OCI-LY3 (cell line): Measurements from ENCODE around the gene NME3.
A peak's percentile ranks its signal among the peaks of the same experiment; 100 is the strongest.

ENCODE experiments used
- H2AFZ ChIP-seq: fragments of 200-600, 300-600 bp; shearing (Covaris generic); 2 replicates; pipeline ENCODE4 v1.6.0; 2014; ENCODE audit warnings: antibody characterized with exemption, low read depth, low read length
- H3K27ac ChIP-seq: fragments of 200-600, 300-600 bp; sonication (generic); 2 replicates; pipeline ENCODE4 v1.5.1; 2014; ENCODE audit warnings: mild to moderate bottlenecking, low read length, moderate library complexity, mixed read lengths
- H3K27me3 ChIP-seq: fragments of 200-600, 300-600 bp; sonication (generic); 2 replicates; pipeline ENCODE4 v1.6.1; 2014; ENCODE audit warnings: low read depth, low read length, mixed read lengths
- H3K36me3 ChIP-seq: fragments of 200-600, 300-600 bp; sonication (generic); replicated peaks from 2 replicates; pipeline ENCODE3; 2014; ENCODE audit warnings: low read depth, low read length, mixed read lengths
- H3K4me1 ChIP-seq: fragments of 300-600, 200-600 bp; sonication (generic); 2 replicates; pipeline ENCODE4 v1.6.1; 2014; ENCODE audit warnings: low read length, mixed read lengths
- H3K4me2 ChIP-seq: fragments of 200-600, 300-600 bp; sonication (generic); 2 replicates; pipeline ENCODE4 v1.6.1; 2014; ENCODE audit warnings: low read length, mixed read lengths
- H3K4me3 ChIP-seq: fragments of 300-600, 200-600 bp; sonication (generic); 2 replicates; pipeline ENCODE4 v1.5.1; 2014; ENCODE audit warnings: antibody characterized with exemption, mild to moderate bottlenecking, low read length, moderate library complexity
- H3K79me2 ChIP-seq: fragments of 300-600, 200-600 bp; shearing (Covaris generic); 2 replicates; pipeline ENCODE4 v1.6.1; 2014; ENCODE audit warnings: mild to moderate bottlenecking, low read length, mixed read lengths
- H3K9ac ChIP-seq: fragments of 300-600, 200-600 bp; shearing (Covaris generic); 2 replicates; pipeline ENCODE4 v1.6.0; 2014; ENCODE audit warnings: mild to moderate bottlenecking, low read length, moderate library complexity
- H3K9me3 ChIP-seq: fragments of 200-600, 300-600 bp; shearing (Covaris generic); 2 replicates; pipeline ENCODE4 v1.6.1; 2014; ENCODE audit warnings: low read length, mixed read lengths; ENCODE audit not compliant: insufficient read depth
- H4K20me1 ChIP-seq: fragments of 200-600, 300-600 bp; sonication (generic); 2 replicates; pipeline ENCODE4 v1.6.1; 2016; ENCODE audit warnings: low read length, mixed read lengths; ENCODE audit not compliant: insufficient read depth
- EZH2phosphoT487 ChIP-seq: fragments of 200-600 bp; shearing (Covaris generic); IDR thresholded peaks from 2 replicates; pipeline ENCODE4 v1.6.1; 2018; ENCODE audit warnings: antibody characterized with exemption, mixed run types, low read depth
- TF ChIP-seq, protein P1 (sequence below): fragments of 200-600, 300-600 bp; sonication (generic); IDR thresholded peaks from 2 replicates; pipeline ENCODE4 v1.5.1; 2014; ENCODE audit warnings: antibody characterized with exemption, low read length, low read depth

The NME3 gene

DNA sequence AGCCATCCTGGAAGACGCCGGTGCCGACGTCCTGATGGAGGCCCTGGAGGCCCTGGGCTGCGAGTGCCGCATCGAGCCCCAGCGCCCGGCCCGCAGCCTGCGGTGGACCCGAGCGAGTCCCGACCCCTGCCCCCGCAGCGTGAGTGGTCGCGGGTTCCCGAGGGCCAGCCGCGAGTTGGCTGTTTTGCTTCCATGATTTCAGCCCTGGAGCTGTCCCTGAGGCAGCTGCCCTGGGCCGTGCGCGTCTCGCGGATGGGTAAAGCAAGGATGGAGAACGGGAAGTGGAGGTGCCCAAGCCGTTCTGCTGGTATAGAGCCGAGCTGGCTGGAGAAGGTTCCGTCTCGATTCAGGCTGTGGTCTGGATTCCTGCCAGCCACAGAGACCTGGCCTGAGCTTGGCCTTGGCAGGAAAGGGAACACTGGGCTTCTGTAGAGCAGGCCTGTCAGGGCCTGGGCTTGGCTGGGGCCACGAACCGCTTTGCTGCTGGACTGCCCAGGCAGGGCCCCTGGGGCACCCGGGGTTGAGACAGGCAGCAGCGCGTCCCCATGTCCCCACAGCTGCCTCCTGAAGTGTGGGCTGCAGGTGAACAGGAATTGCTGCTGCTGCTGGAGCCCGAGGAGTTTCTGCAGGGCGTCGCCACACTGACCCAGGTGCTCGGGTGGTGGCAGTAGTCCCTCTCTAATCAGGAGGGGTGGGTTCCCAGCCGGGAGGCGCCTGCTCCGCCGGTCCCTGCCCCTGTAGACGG is 2.5 kb upstream of the NME3 start:
- Histone ChIP-seq H3K4me2 (peak overlapping the region; percentile 97), H3K9me3 (no peaks in the 10 kb centered on the region), H3K9ac (peak overlapping the region; percentile 97), H3K4me1 (peaks cover 12% of the 10 kb centered on the region), H3K4me3 (peak overlapping the region; percentile 99), H2AFZ (no peak overlapping the region), H4K20me1 (no peaks in the 10 kb centered on the region), H3K27me3 (no peaks in the 10 kb centered on the region), H3K79me2 (peaks cover 35% of the 10 kb centered on the region), H3K36me3 (peaks cover 7% of the 10 kb centered on the region), H3K27ac (peak overlapping the region; percentile 82)
- no peak for TF ChIP-seq EZH2phosphoT487
- TF ChIP-seq, protein P1, sequence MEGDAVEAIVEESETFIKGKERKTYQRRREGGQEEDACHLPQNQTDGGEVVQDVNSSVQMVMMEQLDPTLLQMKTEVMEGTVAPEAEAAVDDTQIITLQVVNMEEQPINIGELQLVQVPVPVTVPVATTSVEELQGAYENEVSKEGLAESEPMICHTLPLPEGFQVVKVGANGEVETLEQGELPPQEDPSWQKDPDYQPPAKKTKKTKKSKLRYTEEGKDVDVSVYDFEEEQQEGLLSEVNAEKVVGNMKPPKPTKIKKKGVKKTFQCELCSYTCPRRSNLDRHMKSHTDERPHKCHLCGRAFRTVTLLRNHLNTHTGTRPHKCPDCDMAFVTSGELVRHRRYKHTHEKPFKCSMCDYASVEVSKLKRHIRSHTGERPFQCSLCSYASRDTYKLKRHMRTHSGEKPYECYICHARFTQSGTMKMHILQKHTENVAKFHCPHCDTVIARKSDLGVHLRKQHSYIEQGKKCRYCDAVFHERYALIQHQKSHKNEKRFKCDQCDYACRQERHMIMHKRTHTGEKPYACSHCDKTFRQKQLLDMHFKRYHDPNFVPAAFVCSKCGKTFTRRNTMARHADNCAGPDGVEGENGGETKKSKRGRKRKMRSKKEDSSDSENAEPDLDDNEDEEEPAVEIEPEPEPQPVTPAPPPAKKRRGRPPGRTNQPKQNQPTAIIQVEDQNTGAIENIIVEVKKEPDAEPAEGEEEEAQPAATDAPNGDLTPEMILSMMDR, result no peak

DNA sequence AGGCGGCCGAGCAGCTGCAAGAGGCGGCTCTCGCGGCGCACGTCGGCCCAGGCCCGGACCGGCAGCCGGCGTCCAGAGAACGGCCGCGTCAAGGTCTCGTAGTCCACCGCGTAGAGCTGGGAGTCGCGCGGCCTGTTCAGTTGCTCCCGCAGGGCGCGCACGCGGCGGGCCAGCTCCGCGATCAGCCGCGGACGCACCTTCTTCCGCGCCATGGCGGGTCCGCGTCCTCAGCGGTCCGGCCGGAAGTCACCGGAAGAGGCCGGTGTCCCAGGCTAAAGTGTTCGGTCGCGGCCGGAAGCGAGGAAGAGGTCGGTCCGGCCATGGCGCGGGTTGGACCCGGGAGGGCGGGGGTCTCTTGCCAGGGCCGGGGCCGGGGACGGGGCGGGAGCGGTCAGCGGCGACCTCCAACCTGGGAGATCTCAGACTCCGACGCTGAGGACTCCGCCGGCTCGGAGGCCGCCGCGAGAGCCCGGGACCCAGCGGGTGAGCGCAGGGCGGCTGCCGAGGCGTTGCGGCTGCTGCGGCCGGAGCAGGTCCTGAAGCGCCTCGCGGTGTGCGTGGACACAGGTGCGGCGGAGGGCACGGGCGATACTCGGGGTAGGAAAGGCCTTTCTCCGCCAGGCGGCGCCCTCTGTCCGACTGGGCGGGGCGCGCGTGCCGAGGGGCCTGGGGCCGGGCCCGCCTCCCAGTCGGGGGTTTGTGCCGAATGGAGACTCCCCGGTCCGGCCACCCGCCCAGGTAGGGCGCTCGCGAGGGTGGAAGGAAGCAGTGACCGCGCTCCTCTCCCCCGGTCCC is 1.8 kb upstream of the NME3 start, which contains the start of gene MRPS34:
MRPS34 (minus strand) TSS at position 227 of the 795 bp plus-strand sequence; CDS start at position 212, 15 bp downstream.
- H3K79me2 ChIP-seq, result peaks cover 35% of the 10 kb centered on the region
- peaks cover 7% of the 10 kb centered on the region for H3K36me3 ChIP-seq
- H3K27me3 ChIP-seq, result no peaks in the 10 kb centered on the region

DNA sequence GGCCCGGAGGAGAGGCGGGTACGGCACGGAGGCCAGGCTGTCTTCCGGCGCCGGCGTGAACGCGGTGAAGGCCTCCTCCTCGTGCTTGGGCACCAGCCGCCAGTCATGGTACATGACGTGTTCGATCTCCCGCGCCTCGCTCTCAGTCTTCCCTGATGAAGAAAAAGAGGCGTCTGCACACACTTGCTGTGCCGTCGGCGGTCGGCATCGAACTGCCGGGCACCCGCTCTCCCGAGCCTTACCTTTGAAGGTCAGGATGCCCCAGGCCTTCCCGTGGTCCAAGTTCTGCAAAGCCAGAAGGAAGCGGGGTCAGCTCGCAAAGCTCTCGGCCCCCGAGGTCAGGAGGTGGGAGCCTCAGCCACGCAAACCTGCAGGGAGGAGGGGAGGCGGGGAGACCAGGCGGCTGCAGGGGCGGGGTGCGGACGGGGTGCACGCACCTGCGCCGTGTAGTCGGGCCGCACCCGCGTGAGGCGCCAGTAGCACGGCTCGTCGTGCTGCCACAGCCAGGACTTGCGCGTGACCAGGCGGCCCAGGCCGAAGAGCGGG is 1.1 kb upstream of the NME3 start, which contains the start of gene EME2:
EME2 (plus strand) TSS at position 449 of the 546 bp plus-strand sequence. CDS start 418 bp downstream, outside the sequence.
- Histone ChIP-seq H3K79me2 (peaks cover 35% of the 10 kb centered on the region), H3K4me3 (peak within 1 kb of the TSS; percentile 99), H3K4me2 (peak within 1 kb of the TSS; percentile 97), H3K27me3 (no peaks in the 10 kb centered on the region), H2AFZ (no peak within 1 kb of the TSS), H3K36me3 (peaks cover 7% of the 10 kb centered on the region), H3K9me3 (no peaks in the 10 kb centered on the region), H3K27ac (peak within 1 kb of the TSS; percentile 82), H4K20me1 (no peaks in the 10 kb centered on the region), H3K4me1 (peaks cover 12% of the 10 kb centered on the region), H3K9ac (peak within 1 kb of the TSS; percentile 97)
- TF ChIP-seq, protein P1, result no peak
- no peak for TF ChIP-seq EZH2phosphoT487

More for the DNA sequence above, 1.8 kb upstream of the NME3 start, which contains the start of gene MRPS34:
- Histone ChIP-seq H3K4me3 (peak within 1 kb of the TSS; percentile 99), H3K4me1 (peaks cover 12% of the 10 kb centered on the region), H3K9ac (peak within 1 kb of the TSS; percentile 97), H3K9me3 (no peaks in the 10 kb centered on the region), H3K27ac (peak within 1 kb of the TSS; percentile 82), H2AFZ (no peak within 1 kb of the TSS), H4K20me1 (no peaks in the 10 kb centered on the region), H3K4me2 (peak within 1 kb of the TSS; percentile 97)
- TF ChIP-seq, protein P1, result peak; percentile 72
- no peak for TF ChIP-seq EZH2phosphoT487
